ENCODE measurements around the gene C21orf58.

DNA sequence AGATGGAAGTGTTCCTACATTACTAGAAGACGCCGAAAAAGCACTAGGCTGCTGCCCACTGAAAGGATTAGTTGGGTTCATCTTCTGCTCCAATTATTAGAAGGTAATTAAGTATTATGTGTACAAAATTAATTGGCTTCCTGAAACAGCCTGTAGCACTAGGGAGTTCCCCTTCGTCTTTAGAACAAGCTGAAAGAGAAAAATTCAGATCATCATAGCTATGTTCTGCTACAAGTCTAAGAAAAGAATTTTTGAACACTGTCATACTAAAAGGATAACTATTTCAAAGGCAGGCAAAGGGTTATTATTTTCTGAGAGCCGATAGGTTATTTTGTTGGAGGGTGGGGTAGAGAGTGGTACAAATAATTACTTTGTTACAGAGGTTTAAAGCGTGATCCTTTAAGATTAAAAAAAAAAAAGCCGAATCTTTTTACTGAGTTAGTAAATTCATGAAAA, 38.4 kb downstream of the C21orf58 start, which contains the start of gene MCM3AP:
- TF ChIP-seq POLR2A (IDR thresholded peaks at IDR 0.05; ENCODE audit: borderline replicate concordance, extremely low read depth, insufficient read depth, insufficient read length) (no peak), ZFX (IDR thresholded peaks at IDR 0.05) (no peak), EZH2 (IDR thresholded peaks at IDR 0.05) (no peak), POLR2AphosphoS5 (IDR thresholded peaks at IDR 0.05; ENCODE audit: low read depth, low read length) (no peak), SIN3A (IDR thresholded peaks at IDR 0.05; ENCODE audit: low read depth) (no peak), RAD21 (IDR thresholded peaks at IDR 0.05; ENCODE audit: low read depth) (no peak), YY1 (IDR thresholded peaks at IDR 0.05; ENCODE audit: extremely low read depth, insufficient replicate concordance, low read depth, low read length) (no peak), FOSL1 (IDR thresholded peaks at IDR 0.05; ENCODE audit: low read depth) (no peak), CEBPB (IDR thresholded peaks at IDR 0.05; ENCODE audit: low read depth) (no peak), JUND (IDR thresholded peaks at IDR 0.05) (no peak)
- TF ChIP-seq, protein P1, sequence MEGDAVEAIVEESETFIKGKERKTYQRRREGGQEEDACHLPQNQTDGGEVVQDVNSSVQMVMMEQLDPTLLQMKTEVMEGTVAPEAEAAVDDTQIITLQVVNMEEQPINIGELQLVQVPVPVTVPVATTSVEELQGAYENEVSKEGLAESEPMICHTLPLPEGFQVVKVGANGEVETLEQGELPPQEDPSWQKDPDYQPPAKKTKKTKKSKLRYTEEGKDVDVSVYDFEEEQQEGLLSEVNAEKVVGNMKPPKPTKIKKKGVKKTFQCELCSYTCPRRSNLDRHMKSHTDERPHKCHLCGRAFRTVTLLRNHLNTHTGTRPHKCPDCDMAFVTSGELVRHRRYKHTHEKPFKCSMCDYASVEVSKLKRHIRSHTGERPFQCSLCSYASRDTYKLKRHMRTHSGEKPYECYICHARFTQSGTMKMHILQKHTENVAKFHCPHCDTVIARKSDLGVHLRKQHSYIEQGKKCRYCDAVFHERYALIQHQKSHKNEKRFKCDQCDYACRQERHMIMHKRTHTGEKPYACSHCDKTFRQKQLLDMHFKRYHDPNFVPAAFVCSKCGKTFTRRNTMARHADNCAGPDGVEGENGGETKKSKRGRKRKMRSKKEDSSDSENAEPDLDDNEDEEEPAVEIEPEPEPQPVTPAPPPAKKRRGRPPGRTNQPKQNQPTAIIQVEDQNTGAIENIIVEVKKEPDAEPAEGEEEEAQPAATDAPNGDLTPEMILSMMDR (IDR thresholded peaks at IDR 0.05 in 2 of 3, conservative IDR thresholded peaks at IDR 0.05 in 1 of 3; ENCODE audit: borderline replicate concordance in 1 of 3, insufficient read depth in 1 of 3, low read depth in 2 of 3, low read length in 2 of 3), result no peak
